MM.1S (cell line): Measurements from ENCODE around the gene FANCE.

Experiments used
- DNase-seq: peaks from one replicate; pipeline ENCODE4 v3.0.0-alpha.2; 2015
- H2AFZ ChIP-seq: fragments of 300-600 bp; sonication (generic); 2 replicates; pipeline ENCODE4 v1.6.0; 2016; ENCODE audit warnings: antibody characterized with exemption, low read length
- H3F3A ChIP-seq: fragments of 300-600 bp; sonication (generic); 2 replicates; pipeline ENCODE4 v1.6.1; 2016; ENCODE audit warnings: mild to moderate bottlenecking, antibody characterized with exemption, low read length, moderate library complexity, mixed read lengths; ENCODE audit not compliant: insufficient read depth
- H3K27ac ChIP-seq: fragments of 300-600 bp; sonication (generic); 2 replicates; pipeline ENCODE4 v1.5.1; 2016; ENCODE audit warnings: mild to moderate bottlenecking, low read length
- H3K27me3 ChIP-seq: fragments of 300-600 bp; sonication (generic); replicated peaks from 2 replicates; pipeline ENCODE4 v1.6.0; 2016; ENCODE audit warnings: low read length; ENCODE audit not compliant: insufficient read depth
- H3K36me3 ChIP-seq: fragments of 300-600 bp; sonication (generic); replicated peaks from 2 replicates; pipeline ENCODE4 v1.6.1; 2016; ENCODE audit warnings: mild to moderate bottlenecking, low read length, mixed read lengths; ENCODE audit not compliant: insufficient read depth
- H3K4me1 ChIP-seq: fragments of 300-600 bp; sonication (generic); 2 replicates; pipeline ENCODE4 v1.6.1; 2016; ENCODE audit warnings: low read length, mixed read lengths
- H3K4me2 ChIP-seq: fragments of 300-600 bp; sonication (generic); 2 replicates; pipeline ENCODE4 v1.6.0; 2016; ENCODE audit warnings: low read depth, low read length
- H3K4me3 ChIP-seq: fragments of 300-600 bp; sonication (generic); 2 replicates; pipeline ENCODE4 v1.5.1; 2016; ENCODE audit warnings: low read length, mixed read lengths
- H3K79me2 ChIP-seq: fragments of 300-600 bp; sonication (generic); 2 replicates; pipeline ENCODE4 v1.6.1; 2016; ENCODE audit warnings: mixed run types, low read length, mixed read lengths
- H3K9ac ChIP-seq: fragments of 300-600 bp; sonication (generic); 2 replicates; pipeline ENCODE4 v1.6.1; 2016; ENCODE audit warnings: low read length, mixed read lengths
- H3K9me2 ChIP-seq: fragments of 300-600 bp; sonication (generic); replicated peaks from 2 replicates; pipeline ENCODE4 v1.6.1; 2016; ENCODE audit warnings: mild to moderate bottlenecking, low read length, mixed read lengths; ENCODE audit not compliant: insufficient read depth
- H3K9me3 ChIP-seq: fragments of 300-600 bp; sonication (generic); replicated peaks from 2 replicates; pipeline ENCODE4 v1.6.1; 2016; ENCODE audit warnings: mild to moderate bottlenecking, low read length, mixed read lengths; ENCODE audit not compliant: insufficient read depth
- H4K20me1 ChIP-seq: fragments of 300-600 bp; sonication (generic); 2 replicates; pipeline ENCODE4 v1.6.1; 2016; ENCODE audit warnings: mild to moderate bottlenecking, low read length, moderate library complexity, mixed read lengths; ENCODE audit not compliant: insufficient read depth
- EZH2 ChIP-seq: fragments of 300-600 bp; sonication (generic); optimal IDR thresholded peaks from 2 replicates; pipeline ENCODE3; 2017; ENCODE audit warnings: low read depth, mild to moderate bottlenecking, antibody characterized with exemption, low read length, mixed read lengths
- EZH2phosphoT487 ChIP-seq: fragments of 300-600 bp; sonication (generic); IDR thresholded peaks from 2 replicates; pipeline ENCODE4 v1.6.1; 2018; ENCODE audit warnings: antibody characterized with exemption, low read length
- TF ChIP-seq, protein P1 (sequence below): fragments of 300-600 bp; sonication (generic); IDR thresholded peaks from 2 replicates; pipeline ENCODE4 v1.5.1; 2016; ENCODE audit warnings: antibody characterized with exemption, low read length, mixed read lengths

FANCE gene

DNA sequence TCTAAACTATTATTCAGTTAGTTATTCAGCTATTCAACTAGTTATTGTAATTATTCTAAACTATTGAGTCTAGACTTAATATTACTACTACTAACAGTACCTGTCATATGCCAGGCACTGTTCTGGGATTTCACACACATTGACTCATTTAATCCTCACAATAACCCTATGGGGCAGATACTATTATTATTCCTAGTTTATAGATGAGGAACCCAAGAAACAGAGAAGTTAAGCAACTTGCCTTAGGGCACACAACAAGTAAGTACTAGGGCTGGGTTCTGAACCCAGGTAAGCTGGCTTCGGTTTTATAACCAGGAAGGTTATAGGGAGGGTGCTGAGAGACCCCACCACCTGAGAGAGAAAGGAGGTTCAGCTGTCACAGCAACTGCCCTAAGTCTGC lies 36.9 kb downstream of the FANCE start:
- no peaks in the 10 kb centered on the region for H4K20me1 ChIP-seq
- H3K27me3 ChIP-seq, result no peaks in the 10 kb centered on the region; the same call in none of the 2 replicates
- no peak overlapping the region for H3K9ac ChIP-seq
- no peak for TF ChIP-seq EZH2
- no peak for TF ChIP-seq EZH2phosphoT487
- TF ChIP-seq, protein P1, sequence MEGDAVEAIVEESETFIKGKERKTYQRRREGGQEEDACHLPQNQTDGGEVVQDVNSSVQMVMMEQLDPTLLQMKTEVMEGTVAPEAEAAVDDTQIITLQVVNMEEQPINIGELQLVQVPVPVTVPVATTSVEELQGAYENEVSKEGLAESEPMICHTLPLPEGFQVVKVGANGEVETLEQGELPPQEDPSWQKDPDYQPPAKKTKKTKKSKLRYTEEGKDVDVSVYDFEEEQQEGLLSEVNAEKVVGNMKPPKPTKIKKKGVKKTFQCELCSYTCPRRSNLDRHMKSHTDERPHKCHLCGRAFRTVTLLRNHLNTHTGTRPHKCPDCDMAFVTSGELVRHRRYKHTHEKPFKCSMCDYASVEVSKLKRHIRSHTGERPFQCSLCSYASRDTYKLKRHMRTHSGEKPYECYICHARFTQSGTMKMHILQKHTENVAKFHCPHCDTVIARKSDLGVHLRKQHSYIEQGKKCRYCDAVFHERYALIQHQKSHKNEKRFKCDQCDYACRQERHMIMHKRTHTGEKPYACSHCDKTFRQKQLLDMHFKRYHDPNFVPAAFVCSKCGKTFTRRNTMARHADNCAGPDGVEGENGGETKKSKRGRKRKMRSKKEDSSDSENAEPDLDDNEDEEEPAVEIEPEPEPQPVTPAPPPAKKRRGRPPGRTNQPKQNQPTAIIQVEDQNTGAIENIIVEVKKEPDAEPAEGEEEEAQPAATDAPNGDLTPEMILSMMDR, result no peak
- no peaks in the 10 kb centered on the region for H3K9me3 ChIP-seq
- H3K9me2 ChIP-seq, result no peaks in the 10 kb centered on the region
- no peaks in the 10 kb centered on the region for H3K79me2 ChIP-seq
- H3F3A ChIP-seq, result no peaks in the 10 kb centered on the region
- H2AFZ ChIP-seq, result no peak overlapping the region
- H3K27ac ChIP-seq, result no peak overlapping the region
- H3K4me1 ChIP-seq, result no peaks in the 10 kb centered on the region
- no peak overlapping the region for H3K4me2 ChIP-seq
- no peak overlapping the region for H3K4me3 ChIP-seq
- DNase-seq, result no peak
- no peaks in the 10 kb centered on the region for H3K36me3 ChIP-seq

DNA sequence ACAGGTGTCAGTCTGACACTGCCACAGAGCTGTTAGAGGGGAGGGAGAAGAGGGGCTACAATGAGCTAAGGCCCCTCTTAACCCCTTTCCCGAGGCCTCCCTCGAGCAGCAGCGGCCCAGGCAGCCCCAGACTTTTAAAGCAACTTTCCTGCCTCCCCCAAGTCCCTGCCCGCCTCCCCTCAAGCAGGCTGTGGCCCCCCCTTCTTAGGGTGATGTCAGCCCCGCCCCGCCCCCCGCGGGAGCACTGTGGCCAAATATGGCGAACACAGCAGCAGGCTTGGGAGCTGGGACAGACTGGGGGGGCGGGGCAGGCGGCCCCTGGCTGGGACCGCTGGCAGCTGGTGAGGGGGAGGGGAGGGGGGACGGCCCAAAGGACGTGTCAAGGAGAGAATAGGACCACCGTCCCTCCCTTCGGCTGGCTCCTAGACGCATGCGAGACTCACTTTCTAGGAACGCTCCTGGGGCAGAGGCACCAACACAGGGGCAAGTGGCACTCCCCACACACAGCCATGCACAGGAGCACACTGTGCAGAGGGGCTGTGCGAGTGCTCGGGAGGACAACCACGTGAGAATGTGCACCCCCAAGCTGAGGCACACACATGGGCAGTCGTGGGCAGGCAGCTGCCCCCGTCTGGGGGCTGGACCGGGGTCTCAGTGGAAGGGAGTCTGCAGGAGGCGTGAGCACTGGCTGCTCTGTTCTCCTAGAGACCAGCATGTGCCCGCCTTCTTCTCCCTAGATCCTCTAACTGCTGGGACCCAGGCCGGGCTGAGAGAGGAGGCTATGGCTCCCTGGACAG lies 38.1 kb downstream of the FANCE start:
- Histone ChIP-seq H2AFZ (no peak overlapping the region), H3F3A (no peaks in the 10 kb centered on the region), H3K4me3 (no peak overlapping the region), H3K27me3 (peaks cover 5% of the 10 kb centered on the region), H3K9me2 (no peaks in the 10 kb centered on the region), H3K4me1 (no peaks in the 10 kb centered on the region), H3K79me2 (no peaks in the 10 kb centered on the region), H3K9ac (no peak overlapping the region), H4K20me1 (no peaks in the 10 kb centered on the region), H3K9me3 (no peaks in the 10 kb centered on the region), H3K36me3 (no peaks in the 10 kb centered on the region), H3K4me2 (no peak overlapping the region), H3K27ac (no peak overlapping the region)
- TF ChIP-seq, protein P1, result no peak
- no peak for DNase-seq

DNA sequence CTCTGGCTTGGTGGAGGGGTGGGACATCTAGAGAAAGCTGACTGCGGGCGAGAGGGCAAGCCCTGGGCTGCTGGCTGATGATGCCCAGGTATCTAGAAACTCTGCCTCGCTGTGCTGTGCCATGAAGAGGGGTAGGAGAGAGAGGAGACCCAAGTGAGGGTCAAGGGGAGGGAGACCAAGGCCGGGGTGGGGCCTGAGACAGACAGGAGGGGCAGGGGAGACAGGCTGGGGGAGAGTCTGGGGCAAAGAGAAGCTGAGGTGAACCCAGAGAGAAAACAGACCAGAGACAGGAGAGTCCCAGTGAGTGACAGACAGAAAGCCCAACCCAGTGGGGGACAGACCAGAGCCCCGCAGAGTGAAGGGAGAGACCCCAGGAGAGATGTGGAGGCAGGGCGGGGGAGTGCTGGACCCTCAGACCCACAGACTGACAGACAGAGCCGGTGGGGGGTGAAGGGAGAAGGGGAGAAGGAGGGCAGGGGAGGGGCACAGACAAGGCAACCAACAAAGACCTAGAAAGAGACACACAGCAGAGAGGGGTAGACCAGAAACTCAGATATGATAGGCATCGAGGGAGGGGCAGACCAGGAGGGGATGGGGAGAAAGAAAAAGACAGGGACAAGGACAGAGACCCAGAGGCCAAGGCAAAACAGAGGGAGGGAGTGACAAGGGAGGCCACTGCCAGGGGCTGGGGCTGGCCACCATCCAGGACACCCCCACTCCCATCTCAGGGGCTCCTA lies 38.9 kb downstream of the FANCE start:
- H3K79me2 ChIP-seq, result no peaks in the 10 kb centered on the region
- H3K4me1 ChIP-seq, result no peaks in the 10 kb centered on the region
- H3K4me3 ChIP-seq, result no peak overlapping the region
- no peaks in the 10 kb centered on the region for H3K9me3 ChIP-seq
- H3K9me2 ChIP-seq, result no peaks in the 10 kb centered on the region
- H2AFZ ChIP-seq, result no peak overlapping the region
- H3F3A ChIP-seq, result no peaks in the 10 kb centered on the region
- no peak overlapping the region for H3K27ac ChIP-seq
- TF ChIP-seq EZH2, result no peak
- TF ChIP-seq, protein P1, result no peak
- TF ChIP-seq EZH2phosphoT487, result no peak
- H3K9ac ChIP-seq, result no peak overlapping the region
- DNase-seq, result no peak
- H3K4me2 ChIP-seq, result no peak overlapping the region
- no peaks in the 10 kb centered on the region for H4K20me1 ChIP-seq
- H3K36me3 ChIP-seq, result no peaks in the 10 kb centered on the region
- peaks cover 6% of the 10 kb centered on the region for H3K27me3 ChIP-seq
